K562 (cell line): ENCODE data around the gene DIRAS2.

Experiments used
- ETV6 ChIP-seq, 3 experiments: fragments of 150-350 bp in 1 of 3; sonication (generic) in 1 of 3; formaldehyde crosslinking in 1 of 3; IDR thresholded peaks; 2 replicates each; pipeline versions ENCODE4 v1.6.1 to v1.8.0; 2014 to 2022; ENCODE audit warnings: borderline replicate concordance in 2 of 3, low read depth in 2 of 3, antibody characterized with exemption in 1 of 3, low read length in 1 of 3, mild to moderate bottlenecking in 1 of 3, missing genetic modification reagents in 1 of 3
- KLF10 ChIP-seq: fragments of 250-450 bp; sonication (Bioruptor Pico); IDR thresholded peaks from 2 replicates; pipeline ENCODE4 v1.6.1; 2021; ENCODE audit warnings: matching md5 sums
- MEF2A ChIP-seq: IDR thresholded peaks from 2 replicates; pipeline ENCODE4 v1.6.1; 2011; ENCODE audit warnings: low read depth, mild to moderate bottlenecking, low read length, moderate library complexity; ENCODE audit not compliant: control insufficient read depth
- TF ChIP-seq, protein P1 (sequence below), 3 experiments: IDR thresholded peaks in 2 of 3; conservative IDR thresholded peaks in 1 of 3; 2 replicates each; pipeline ENCODE4 v1.5.1; 2011 to 2012; ENCODE audit warnings: low read length in 3 of 3, mild to moderate bottlenecking in 3 of 3, control low read depth in 2 of 3, improper control_type of control experiment in 1 of 3, inconsistent platforms in 1 of 3, low read depth in 1 of 3, mixed read lengths in 1 of 3, moderate library complexity in 1 of 3; ENCODE audit not compliant: insufficient read depth in 2 of 3

DNA sequence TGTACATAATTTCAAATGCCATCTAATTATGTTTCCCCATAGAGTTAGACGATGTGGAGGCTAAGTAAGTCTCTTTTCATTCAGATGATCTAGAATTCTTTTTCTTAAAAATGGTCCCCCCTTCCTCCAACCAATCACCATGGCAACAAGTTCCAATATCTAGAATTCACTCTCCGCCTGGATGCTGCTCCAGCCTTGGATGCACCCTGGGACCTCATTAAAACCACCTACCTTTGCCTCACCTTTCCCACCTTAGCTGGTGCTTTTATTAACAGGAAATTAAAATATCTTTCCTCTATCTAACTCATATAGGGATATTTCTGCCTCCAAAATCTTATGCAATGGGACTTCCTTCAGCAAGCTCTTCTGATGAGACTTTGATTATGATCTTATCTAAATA lies 49.0 kb downstream of the DIRAS2 start:
- TF ChIP-seq KLF10 (no peak), ETV6 (IDR thresholded peaks at IDR 0.05; ENCODE audit: borderline replicate concordance in 1 of 2, low read depth in 2 of 2, low read length in 1 of 2) (no peak), ETV6 (CRISPR knock-in tag; IDR thresholded peaks at IDR 0.05; ENCODE audit: borderline replicate concordance) (no peak), MEF2A (no peak)
- TF ChIP-seq, protein P1, sequence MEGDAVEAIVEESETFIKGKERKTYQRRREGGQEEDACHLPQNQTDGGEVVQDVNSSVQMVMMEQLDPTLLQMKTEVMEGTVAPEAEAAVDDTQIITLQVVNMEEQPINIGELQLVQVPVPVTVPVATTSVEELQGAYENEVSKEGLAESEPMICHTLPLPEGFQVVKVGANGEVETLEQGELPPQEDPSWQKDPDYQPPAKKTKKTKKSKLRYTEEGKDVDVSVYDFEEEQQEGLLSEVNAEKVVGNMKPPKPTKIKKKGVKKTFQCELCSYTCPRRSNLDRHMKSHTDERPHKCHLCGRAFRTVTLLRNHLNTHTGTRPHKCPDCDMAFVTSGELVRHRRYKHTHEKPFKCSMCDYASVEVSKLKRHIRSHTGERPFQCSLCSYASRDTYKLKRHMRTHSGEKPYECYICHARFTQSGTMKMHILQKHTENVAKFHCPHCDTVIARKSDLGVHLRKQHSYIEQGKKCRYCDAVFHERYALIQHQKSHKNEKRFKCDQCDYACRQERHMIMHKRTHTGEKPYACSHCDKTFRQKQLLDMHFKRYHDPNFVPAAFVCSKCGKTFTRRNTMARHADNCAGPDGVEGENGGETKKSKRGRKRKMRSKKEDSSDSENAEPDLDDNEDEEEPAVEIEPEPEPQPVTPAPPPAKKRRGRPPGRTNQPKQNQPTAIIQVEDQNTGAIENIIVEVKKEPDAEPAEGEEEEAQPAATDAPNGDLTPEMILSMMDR (IDR thresholded peaks at IDR 0.05 in 2 of 3, conservative IDR thresholded peaks at IDR 0.05 in 1 of 3; ENCODE audit: insufficient read depth in 2 of 3, low read depth in 1 of 3, low read length in 3 of 3): no peak
